K562 (cell line): ENCODE measurements around the gene FAM131C. TPM values are rescaled to one million over a fixed set of nuclear protein-coding genes. Genes with fewer than 3 reads are reported as not detected.

ENCODE experiments used
- ATAC-seq: fragments of 200-7000 bp; cut with Tn5 transposase; 3 replicates; pipeline ENCODE4 v1.9.1; 2020; ENCODE audit warnings: moderate library complexity
- BruUV-seq: library from RNA; stranded (reverse); fragments of 400-500 nt; replicated peaks from 2 replicates; lab custom pipeline; 2021; lab: Mats Ljungman, UMichigan
- CTCF ChIA-PET: fragments of 300-600 bp; formaldehyde crosslinking; extraction: SDS; loops from one replicate; lab custom pipeline; 2021; ENCODE audit warnings: low intra/inter-chr PET ratio; lab: Yijun Ruan, JAX
- POLR2A ChIA-PET: fragments of 300-600, 350-650 bp; sonication (Branson Sonifier 250); formaldehyde crosslinking; extraction: SDS; loops from one replicate; lab custom pipeline; 2021; ENCODE audit warnings: antibody characterized with exemption, inconsistent platforms; lab: Yijun Ruan, JAX
- DNase-seq, 4 experiments: peaks; one replicate each; pipeline versions ENCODE4 v3.0.0 to v3.0.0-alpha.2; 2011 to 2018; ENCODE audit warnings: low spot score in 3 of 4, mixed read lengths in 3 of 4; ENCODE audit errors: extremely low read depth in 1 of 4
- FAIRE-seq: peaks from 2 replicates; lab custom pipeline; 2011; peaks lifted over from hg19 to GRCh38; lab: Jason Lieb, UNC
- H2AFZ ChIP-seq: 2 replicates; pipeline ENCODE4 v1.6.0; 2011; ENCODE audit warnings: low read depth, low read length, control low read depth, inconsistent platforms
- H3K27ac ChIP-seq: fragments of 200-600 bp; 3 replicates; pipeline ENCODE4 v1.8.0; 2011; ENCODE audit warnings: low read depth, mild to moderate bottlenecking, control low read depth, inconsistent platforms, low read length, moderate library complexity, mixed read lengths; ENCODE audit errors: extremely low read depth
- H3K27me3 ChIP-seq, 2 experiments: fragments of 300-600 bp in 1 of 2; 2 replicates in 1 of 2; 3 replicates in 1 of 2; pipeline versions ENCODE4 v1.6.0 to v1.8.0; 2011; ENCODE audit warnings: inconsistent platforms in 2 of 2, low read length in 2 of 2, mild to moderate bottlenecking in 1 of 2, mixed read lengths in 1 of 2, moderate library complexity in 1 of 2; ENCODE audit not compliant: control insufficient read depth in 2 of 2, insufficient read depth in 2 of 2
- H3K36me3 ChIP-seq: fragments of 300-600 bp; 3 replicates; pipeline ENCODE4 v1.8.0; 2011; ENCODE audit warnings: mild to moderate bottlenecking, low read length, inconsistent platforms; ENCODE audit not compliant: control insufficient read depth, insufficient read depth
- H3K4me1 ChIP-seq, 2 experiments: fragments of 200-600 bp in 1 of 2; replicated peaks in 1 of 2; 2 replicates in 1 of 2; 3 replicates in 1 of 2; pipeline versions ENCODE4 v1.5.1 to v1.8.0; 2011; ENCODE audit warnings: inconsistent platforms in 2 of 2, low read length in 2 of 2, mild to moderate bottlenecking in 1 of 2, mixed read lengths in 1 of 2, moderate library complexity in 1 of 2; ENCODE audit not compliant: control insufficient read depth in 2 of 2, insufficient read depth in 2 of 2
- H3K4me2 ChIP-seq: 2 replicates; pipeline ENCODE4 v1.6.1; 2011; ENCODE audit warnings: low read length, control low read depth, inconsistent platforms, mixed read lengths; ENCODE audit not compliant: insufficient read depth
- H3K4me3 ChIP-seq: fragments of 200-600 bp; sonication (generic), shearing (Covaris generic); 2 replicates; pipeline ENCODE4 v1.5.1; 2016; ENCODE audit warnings: control low read depth, inconsistent platforms
- H3K79me2 ChIP-seq: fragments of 200-600 bp; 3 replicates; pipeline ENCODE4 v1.8.0; 2011; ENCODE audit warnings: low read length, inconsistent platforms; ENCODE audit not compliant: control insufficient read depth, insufficient read depth
- H3K9ac ChIP-seq, 2 experiments: 2 replicates each; pipeline versions ENCODE4 v1.6.0 to v1.6.1; 2011; ENCODE audit warnings: low read depth in 2 of 2, low read length in 2 of 2, control low read depth in 1 of 2, inconsistent platforms in 1 of 2, mild to moderate bottlenecking in 1 of 2, mixed read lengths in 1 of 2; ENCODE audit not compliant: insufficient read depth in 1 of 2
- H3K9me1 ChIP-seq: one replicate; pipeline ENCODE4 v1.6.0; 2011; ENCODE audit warnings: inconsistent platforms, mild to moderate bottlenecking, low read length, moderate library complexity; ENCODE audit not compliant: control insufficient read depth, insufficient read depth
- H3K9me3 ChIP-seq: replicated peaks from 2 replicates; pipeline ENCODE4 v1.5.1; 2011; ENCODE audit warnings: low read depth, low read length, inconsistent platforms; ENCODE audit not compliant: control insufficient read depth, insufficient read depth
- H4K20me1 ChIP-seq: replicated peaks from 2 replicates; pipeline ENCODE4 v1.6.1; 2011; ENCODE audit warnings: low read length, inconsistent platforms, mixed read lengths; ENCODE audit not compliant: control insufficient read depth, insufficient read depth
- BCOR ChIP-seq: fragments of 450-650 bp; IDR thresholded peaks from 2 replicates; pipeline ENCODE4 v1.6.1; 2016
- ETV1 ChIP-seq: fragments of 450-650 bp; conservative IDR thresholded peaks from 2 replicates; pipeline ENCODE4 v1.6.1; 2016; ENCODE audit warnings: missing genetic modification characterization, control low read depth, low read depth, missing compliant biosample characterization
- GTF2F1 ChIP-seq: IDR thresholded peaks from 2 replicates; pipeline ENCODE4 v1.6.1; 2011; ENCODE audit warnings: low read depth, low read length, improper control_type of control experiment
- KDM1A ChIP-seq, 2 experiments: fragments of 450-650 bp; IDR thresholded peaks; 2 replicates each; pipeline ENCODE4 v1.6.1; 2016; ENCODE audit warnings: mild to moderate bottlenecking in 2 of 2
- RBM17 ChIP-seq: fragments of 200-400 bp; formaldehyde crosslinking; IDR thresholded peaks from 2 replicates; pipeline ENCODE4 v1.6.1; 2017; ENCODE audit warnings: low read depth, mild to moderate bottlenecking, low read length, borderline replicate concordance
- RBM25 ChIP-seq: fragments of 200-400 bp; formaldehyde crosslinking; IDR thresholded peaks from 2 replicates; pipeline ENCODE4 v1.6.1; 2018; ENCODE audit warnings: low read length, low read depth, moderate library complexity; ENCODE audit not compliant: severe bottlenecking
- SRF ChIP-seq, 2 experiments: fragments of 250-450, 450-650 bp in 1 of 2; sonication (Bioruptor Pico) in 1 of 2; sonication (generic) in 1 of 2; formaldehyde crosslinking; IDR thresholded peaks; 2 replicates each; pipeline versions ENCODE4 v1.5.0 to v1.5.1; 2020 to 2022; ENCODE audit warnings: mild to moderate bottlenecking in 1 of 2, missing genetic modification reagents in 1 of 2
- ZNF232 ChIP-seq: sonication (generic); formaldehyde crosslinking; IDR thresholded peaks from 2 replicates; pipeline ENCODE4 v1.8.0; 2022; ENCODE audit warnings: mild to moderate bottlenecking, missing genetic modification reagents
- ZNF408 ChIP-seq: fragments of 250-450 bp; sonication (Bioruptor Pico); IDR thresholded peaks from 2 replicates; pipeline ENCODE4 v1.4.0; 2020; ENCODE audit warnings: low read depth, mild to moderate bottlenecking, moderate library complexity
- ZNF589 ChIP-seq: fragments of 200-800 bp; sonication (Bioruptor generic); IDR thresholded peaks from 2 replicates; pipeline ENCODE4 v1.6.1; 2016; ENCODE audit warnings: low read depth, missing genetic modification characterization, missing compliant biosample characterization
- WGBS: fragments of 100-300 bp; shearing (Covaris generic); methylation state at CpG from one replicate; pipeline ENCODE4 v1.1.6; 2016; ENCODE audit warnings: low coverage, mixed read lengths; ENCODE audit not compliant: insufficient coverage; ENCODE audit errors: missing lambda C conversion rate; 5-methylcytosine and 5-hydroxymethylcytosine counted together
- in situ Hi-C: fragments of 300-500 bp; cut with MboI; formaldehyde crosslinking; loops from 4 replicates; pipeline ENCODE4 v1.15.0; 2018; ENCODE audit warnings: inconsistent platforms, mixed read lengths
- intact Hi-C: fragments of 100-400 bp; cut with micrococcal nuclease; formaldehyde crosslinking; loops from 2 replicates; pipeline ENCODE4 v1.14.2; 2022
- polyA plus RNA-seq, 8 experiments: library from polyadenylated mRNA; depleted of rRNA in 4 of 8; stranded (reverse) in 5 of 8; unstranded in 3 of 8; fragments of >200 nt; fragmentation: Nextera tagmentation in 2 of 8; fragmentation: Illumina TruSeq in 1 of 8; extraction: Ambion mirVana in 2 of 8; extraction: Trizol in 1 of 8; gene quantifications; 2 replicates each; pipeline versions ENCODE4 v1.2.1 to v1.2.3, GENCODE V29; 2011 to 2014; ENCODE audit warnings: inconsistent platforms in 1 of 8, missing spikeins in 1 of 8
- total RNA-seq, 7 experiments: library from RNA; depleted of rRNA in 6 of 7; stranded (reverse); fragments of >200 nt in 6 of 7; fragmentation: Illumina TruSeq in 2 of 7; extraction: Trizol in 2 of 7; gene quantifications; 2 replicates each; pipeline versions ENCODE4 v1.2.1 to v1.2.3, GENCODE V29; 2011 to 2021; ENCODE audit warnings: low replicate concordance in 1 of 7
- TF ChIP-seq, protein P1 (sequence below): fragments of 450-650 bp; IDR thresholded peaks from 2 replicates; pipeline ENCODE4 v1.6.1; 2017; ENCODE audit warnings: mild to moderate bottlenecking, moderate library complexity
- TF ChIP-seq, protein P2 (sequence below), 2 experiments: IDR thresholded peaks; 2 replicates each; pipeline ENCODE4 v1.6.1; 2011; ENCODE audit warnings: borderline replicate concordance in 1 of 2, control low read depth in 1 of 2, low read depth in 1 of 2, low read length in 1 of 2, mild to moderate bottlenecking in 1 of 2, mixed read lengths in 1 of 2, moderate library complexity in 1 of 2; ENCODE audit not compliant: insufficient read depth in 1 of 2, insufficient read length in 1 of 2, poor library complexity in 1 of 2, severe bottlenecking in 1 of 2; ENCODE audit errors: extremely low read depth in 1 of 2
- TF ChIP-seq, protein P3 (sequence below): sonication (generic); formaldehyde crosslinking; IDR thresholded peaks from 2 replicates; pipeline ENCODE4 v1.8.0; 2022; ENCODE audit warnings: mild to moderate bottlenecking, missing genetic modification reagents

FAM131C gene
- total and polyA plus RNA-seq, 9 of the 15 experiments (the other 6 are each of a cell fraction or from before 2014, with no cell fraction given): 0.10 to 0.29 (median 0.16) TPM; not detected in 6

DNA sequence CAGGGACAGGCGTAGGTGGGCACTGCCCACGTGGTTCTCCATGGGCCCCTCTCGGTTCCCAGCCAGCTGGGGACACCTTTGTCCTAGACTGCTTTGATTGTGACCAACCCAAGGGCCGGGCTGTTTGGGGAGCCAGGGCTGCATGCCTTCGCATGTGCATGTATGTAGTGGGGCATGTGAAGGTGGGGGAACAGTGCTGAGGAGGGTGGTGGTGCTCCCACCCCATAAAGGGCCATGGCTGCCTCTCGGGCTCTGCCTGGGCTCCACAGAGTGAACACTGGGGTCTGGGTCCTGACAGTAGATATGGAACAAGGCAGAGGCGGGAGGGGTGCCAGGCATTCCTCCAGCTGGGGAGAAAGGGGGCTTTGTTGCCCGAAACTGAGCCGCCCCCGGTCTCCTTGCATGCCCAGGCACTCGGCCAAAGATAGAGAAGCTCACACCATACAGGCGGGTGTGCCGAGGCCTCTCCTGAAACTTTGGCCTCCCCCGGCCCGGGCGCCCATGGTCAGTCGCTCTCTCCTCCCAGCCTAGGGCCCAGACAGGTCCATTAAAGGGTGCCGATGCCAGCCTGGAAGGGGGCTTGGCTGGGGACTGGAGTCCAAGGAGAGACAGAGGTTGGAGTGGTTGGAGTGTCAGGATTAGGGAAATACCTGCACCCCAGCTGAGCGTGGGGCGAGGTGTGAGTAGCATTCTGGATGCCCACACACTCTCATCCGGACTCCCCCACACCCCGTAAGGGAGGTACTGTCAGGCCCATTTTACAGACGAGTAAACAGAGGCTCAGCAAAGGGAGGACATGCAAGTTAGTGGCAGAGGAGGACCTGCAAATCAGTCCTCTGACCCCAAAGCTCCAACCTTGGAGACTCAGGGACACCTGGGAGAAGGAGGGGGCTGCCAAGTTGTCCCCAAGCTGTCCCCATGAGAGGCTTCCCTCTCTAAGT, 41.3 kb upstream of the FAM131C start:
- Histone ChIP-seq H3K4me1 (peaks cover 0 to 45% of the 10 kb centered on the region in 2 experiments; a peak in 3 of 5 replicates), H3K9me3 (no peaks in the 10 kb centered on the region), H3K9me1 (no peaks in the 10 kb centered on the region), H3K4me2 (no peak overlapping the region), H3K27me3 (no peaks in the 10 kb centered on the region), H3K79me2 (no peaks in the 10 kb centered on the region), H4K20me1 (no peaks in the 10 kb centered on the region; the same call in 1 of the 2 replicates), H3K9ac (peak overlapping the region in 1 of 2 experiments; percentile 34; a peak in 2 of 4 replicates), H2AFZ (no peak overlapping the region), H3K4me3 (no peak overlapping the region), H3K36me3 (no peaks in the 10 kb centered on the region), H3K27ac (no peak overlapping the region)
- no peak for TF ChIP-seq ETV1 (tag)
- peak; percentile 37 to 38; a peak in 1 of 4 replicates for TF ChIP-seq KDM1A (IDR thresholded peaks at IDR 0.05)
- TF ChIP-seq RBM25: peak; percentile 64
- TF ChIP-seq, protein P1, sequence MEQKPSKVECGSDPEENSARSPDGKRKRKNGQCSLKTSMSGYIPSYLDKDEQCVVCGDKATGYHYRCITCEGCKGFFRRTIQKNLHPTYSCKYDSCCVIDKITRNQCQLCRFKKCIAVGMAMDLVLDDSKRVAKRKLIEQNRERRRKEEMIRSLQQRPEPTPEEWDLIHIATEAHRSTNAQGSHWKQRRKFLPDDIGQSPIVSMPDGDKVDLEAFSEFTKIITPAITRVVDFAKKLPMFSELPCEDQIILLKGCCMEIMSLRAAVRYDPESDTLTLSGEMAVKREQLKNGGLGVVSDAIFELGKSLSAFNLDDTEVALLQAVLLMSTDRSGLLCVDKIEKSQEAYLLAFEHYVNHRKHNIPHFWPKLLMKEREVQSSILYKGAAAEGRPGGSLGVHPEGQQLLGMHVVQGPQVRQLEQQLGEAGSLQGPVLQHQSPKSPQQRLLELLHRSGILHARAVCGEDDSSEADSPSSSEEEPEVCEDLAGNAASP: no peak
- TF ChIP-seq RBM17: no peak
- TF ChIP-seq ZNF232: no peak
- no peak for TF ChIP-seq ZNF589 (CRISPR knock-in tag)
- no peak for TF ChIP-seq ZNF408 (CRISPR knock-in tag)
- TF ChIP-seq, protein P2, sequence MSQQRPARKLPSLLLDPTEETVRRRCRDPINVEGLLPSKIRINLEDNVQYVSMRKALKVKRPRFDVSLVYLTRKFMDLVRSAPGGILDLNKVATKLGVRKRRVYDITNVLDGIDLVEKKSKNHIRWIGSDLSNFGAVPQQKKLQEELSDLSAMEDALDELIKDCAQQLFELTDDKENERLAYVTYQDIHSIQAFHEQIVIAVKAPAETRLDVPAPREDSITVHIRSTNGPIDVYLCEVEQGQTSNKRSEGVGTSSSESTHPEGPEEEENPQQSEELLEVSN (IDR thresholded peaks at IDR 0.05; ENCODE audit: borderline replicate concordance in 1 of 2, extremely low read depth in 1 of 2, insufficient read depth in 1 of 2, insufficient read length in 1 of 2, low read depth in 1 of 2, low read length in 1 of 2, poor library complexity in 1 of 2, severe bottlenecking in 1 of 2): no peak
- peak; percentile 66 for TF ChIP-seq BCOR
- TF ChIP-seq, protein P3, sequence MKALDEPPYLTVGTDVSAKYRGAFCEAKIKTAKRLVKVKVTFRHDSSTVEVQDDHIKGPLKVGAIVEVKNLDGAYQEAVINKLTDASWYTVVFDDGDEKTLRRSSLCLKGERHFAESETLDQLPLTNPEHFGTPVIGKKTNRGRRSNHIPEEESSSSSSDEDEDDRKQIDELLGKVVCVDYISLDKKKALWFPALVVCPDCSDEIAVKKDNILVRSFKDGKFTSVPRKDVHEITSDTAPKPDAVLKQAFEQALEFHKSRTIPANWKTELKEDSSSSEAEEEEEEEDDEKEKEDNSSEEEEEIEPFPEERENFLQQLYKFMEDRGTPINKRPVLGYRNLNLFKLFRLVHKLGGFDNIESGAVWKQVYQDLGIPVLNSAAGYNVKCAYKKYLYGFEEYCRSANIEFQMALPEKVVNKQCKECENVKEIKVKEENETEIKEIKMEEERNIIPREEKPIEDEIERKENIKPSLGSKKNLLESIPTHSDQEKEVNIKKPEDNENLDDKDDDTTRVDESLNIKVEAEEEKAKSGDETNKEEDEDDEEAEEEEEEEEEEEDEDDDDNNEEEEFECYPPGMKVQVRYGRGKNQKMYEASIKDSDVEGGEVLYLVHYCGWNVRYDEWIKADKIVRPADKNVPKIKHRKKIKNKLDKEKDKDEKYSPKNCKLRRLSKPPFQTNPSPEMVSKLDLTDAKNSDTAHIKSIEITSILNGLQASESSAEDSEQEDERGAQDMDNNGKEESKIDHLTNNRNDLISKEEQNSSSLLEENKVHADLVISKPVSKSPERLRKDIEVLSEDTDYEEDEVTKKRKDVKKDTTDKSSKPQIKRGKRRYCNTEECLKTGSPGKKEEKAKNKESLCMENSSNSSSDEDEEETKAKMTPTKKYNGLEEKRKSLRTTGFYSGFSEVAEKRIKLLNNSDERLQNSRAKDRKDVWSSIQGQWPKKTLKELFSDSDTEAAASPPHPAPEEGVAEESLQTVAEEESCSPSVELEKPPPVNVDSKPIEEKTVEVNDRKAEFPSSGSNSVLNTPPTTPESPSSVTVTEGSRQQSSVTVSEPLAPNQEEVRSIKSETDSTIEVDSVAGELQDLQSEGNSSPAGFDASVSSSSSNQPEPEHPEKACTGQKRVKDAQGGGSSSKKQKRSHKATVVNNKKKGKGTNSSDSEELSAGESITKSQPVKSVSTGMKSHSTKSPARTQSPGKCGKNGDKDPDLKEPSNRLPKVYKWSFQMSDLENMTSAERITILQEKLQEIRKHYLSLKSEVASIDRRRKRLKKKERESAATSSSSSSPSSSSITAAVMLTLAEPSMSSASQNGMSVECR (CRISPR knock-in tag): no peak
- no peak for TF ChIP-seq GTF2F1
- TF ChIP-seq SRF (CRISPR knock-in tag; IDR thresholded peaks at IDR 0.05): no peak
- no TSS peak for BruUV-seq
- ChIA-PET CTCF (no interaction called here), POLR2A (interaction anchor here (0.7 kb wide), 1 partner anchor 12 kb away, joined by 3 read pairs; no protein-coding TSS in a partner anchor)
- DNase-seq (no peak), ATAC-seq (no peak), FAIRE-seq (no peak)
- WGBS: 65% methylated on average over 23 of the region's 23 CpGs
- intact Hi-C loops: no loop called here
- in situ Hi-C loops: no loop called here
